Fibroblast of lung (primary cell): ENCODE results near the gene SHROOM3.

Source experiments
- EZH2 ChIP-seq: IDR thresholded peaks from 2 replicates; pipeline ENCODE4 v1.5.1; 2012; ENCODE audit warnings: low read length, control low read depth, mild to moderate bottlenecking; ENCODE audit errors: missing control alignments
- TF ChIP-seq, protein P1 (sequence below), 2 donors: IDR thresholded peaks in 1 of 2; conservative IDR thresholded peaks in 1 of 2; 1 replicate in 1 of 2; 2 replicates in 1 of 2; pipeline ENCODE4 v1.5.1; 2011 to 2012; ENCODE audit warnings: low read length in 2 of 2, control low read depth in 1 of 2, inconsistent platforms in 1 of 2, low read depth in 1 of 2, mild to moderate bottlenecking in 1 of 2

DNA sequence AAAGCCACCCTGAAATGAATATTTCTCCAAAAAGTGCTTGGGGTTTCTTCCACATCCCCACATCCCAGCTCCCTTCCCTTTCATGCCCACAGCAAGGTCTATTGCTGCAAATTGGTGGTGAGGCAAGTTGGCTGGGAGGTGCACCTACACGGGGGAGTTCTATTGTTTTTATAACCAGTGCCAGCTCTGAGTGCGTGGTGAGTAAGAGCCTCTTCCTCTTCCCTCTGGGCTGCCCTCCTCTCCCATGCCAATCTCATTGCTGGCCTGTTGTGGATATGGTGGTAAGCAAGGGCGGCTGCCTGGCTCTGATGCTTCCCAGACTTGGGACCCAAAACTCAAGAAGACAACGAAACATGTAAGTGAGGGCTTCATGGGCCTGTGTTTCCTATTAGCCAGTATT lies 204.3 kb downstream of the SHROOM3 start:
- TF ChIP-seq, protein P1, sequence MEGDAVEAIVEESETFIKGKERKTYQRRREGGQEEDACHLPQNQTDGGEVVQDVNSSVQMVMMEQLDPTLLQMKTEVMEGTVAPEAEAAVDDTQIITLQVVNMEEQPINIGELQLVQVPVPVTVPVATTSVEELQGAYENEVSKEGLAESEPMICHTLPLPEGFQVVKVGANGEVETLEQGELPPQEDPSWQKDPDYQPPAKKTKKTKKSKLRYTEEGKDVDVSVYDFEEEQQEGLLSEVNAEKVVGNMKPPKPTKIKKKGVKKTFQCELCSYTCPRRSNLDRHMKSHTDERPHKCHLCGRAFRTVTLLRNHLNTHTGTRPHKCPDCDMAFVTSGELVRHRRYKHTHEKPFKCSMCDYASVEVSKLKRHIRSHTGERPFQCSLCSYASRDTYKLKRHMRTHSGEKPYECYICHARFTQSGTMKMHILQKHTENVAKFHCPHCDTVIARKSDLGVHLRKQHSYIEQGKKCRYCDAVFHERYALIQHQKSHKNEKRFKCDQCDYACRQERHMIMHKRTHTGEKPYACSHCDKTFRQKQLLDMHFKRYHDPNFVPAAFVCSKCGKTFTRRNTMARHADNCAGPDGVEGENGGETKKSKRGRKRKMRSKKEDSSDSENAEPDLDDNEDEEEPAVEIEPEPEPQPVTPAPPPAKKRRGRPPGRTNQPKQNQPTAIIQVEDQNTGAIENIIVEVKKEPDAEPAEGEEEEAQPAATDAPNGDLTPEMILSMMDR (conservative IDR thresholded peaks at IDR 0.05 in 1 of 2, IDR thresholded peaks at IDR 0.05 in 1 of 2; ENCODE audit: low read depth in 1 of 2, low read length in 2 of 2), result no peak
- no peak for TF ChIP-seq EZH2
